ENCODE results near the gene ZBTB39. TPM values are rescaled to one million over a fixed set of nuclear protein-coding genes. Genes with fewer than 3 reads are reported as not detected.
"Not testable (repeated sequence)": the region's sequence is repeated elsewhere in the genome, so short reads cannot be mapped to it uniquely, and the experiment has no call there.

The ZBTB39 gene
- 8.2 TPM for total RNA-seq

DNA sequence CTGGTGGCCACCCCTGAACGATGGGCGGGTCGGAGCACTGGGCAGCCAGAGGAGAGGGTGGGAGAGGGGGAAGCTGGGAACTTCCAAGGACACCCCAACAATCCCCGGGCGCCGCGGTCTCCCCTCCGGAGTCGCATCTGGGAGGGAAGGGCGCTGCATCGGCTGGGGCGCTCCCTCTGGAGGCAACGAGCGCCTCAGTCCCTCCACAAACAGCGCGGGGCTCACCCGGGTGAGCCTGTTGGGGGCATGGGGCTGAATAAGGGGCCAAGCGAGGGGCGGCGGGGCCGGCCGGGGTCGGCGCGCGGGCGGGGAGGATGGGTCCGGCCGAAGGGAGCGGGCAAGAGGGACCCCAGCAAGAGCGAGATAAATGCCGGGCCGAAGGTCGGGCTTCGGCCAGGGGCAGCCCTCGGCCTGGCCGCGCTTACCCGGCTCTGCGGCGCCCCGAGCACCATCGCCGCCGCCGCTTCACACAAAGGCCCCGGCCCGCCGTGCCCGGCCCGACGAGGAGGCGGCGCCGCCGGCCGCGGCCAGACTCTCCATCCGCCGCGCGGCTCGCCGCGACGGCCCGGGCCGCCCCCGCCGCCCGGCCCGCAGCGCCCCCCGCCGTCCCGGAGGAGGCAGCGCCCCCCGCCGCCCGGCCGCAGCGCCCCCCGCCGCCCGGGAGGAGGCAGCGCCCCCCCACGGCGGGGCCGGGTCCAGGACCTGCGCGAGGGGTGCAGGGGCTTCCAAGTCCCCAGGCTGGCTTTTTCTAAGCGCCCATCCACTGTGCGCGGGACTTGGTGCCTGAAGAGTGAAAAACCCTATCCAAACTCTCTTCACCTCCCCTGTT lies at the start of gene ZBTB39:
TSS of gene ZBTB39 (minus strand) at position 567 of the 829 bp plus-strand sequence. CDS start 1,629 bp downstream, outside the sequence.
- FAIRE-seq, result no peak
- DNase-seq (ENCODE audit: low spot score in 2 of 2), result peak; percentile 94 to 95

DNA sequence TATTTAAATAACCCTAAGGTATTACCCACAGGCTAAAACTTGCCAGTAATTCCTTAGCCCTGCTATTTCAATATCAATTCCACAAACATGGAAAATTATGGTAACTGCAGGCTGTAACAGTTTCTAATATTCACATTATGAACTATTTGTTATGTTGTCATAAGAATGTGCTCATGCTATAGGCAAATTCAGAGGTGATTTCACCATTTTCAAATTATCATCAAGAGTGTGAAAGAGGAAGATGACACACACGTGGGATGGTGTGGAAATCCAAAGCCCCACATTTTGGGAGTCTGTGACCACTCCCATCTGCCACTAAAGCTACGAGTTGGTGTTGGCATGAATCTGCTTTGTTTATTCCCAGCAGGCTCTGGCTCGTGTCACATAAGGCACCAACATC lies 49.5 kb upstream of the ZBTB39 start:
- DNase-seq (ENCODE audit: low spot score in 2 of 2), result no peak
- FAIRE-seq, result no peak

DNA sequence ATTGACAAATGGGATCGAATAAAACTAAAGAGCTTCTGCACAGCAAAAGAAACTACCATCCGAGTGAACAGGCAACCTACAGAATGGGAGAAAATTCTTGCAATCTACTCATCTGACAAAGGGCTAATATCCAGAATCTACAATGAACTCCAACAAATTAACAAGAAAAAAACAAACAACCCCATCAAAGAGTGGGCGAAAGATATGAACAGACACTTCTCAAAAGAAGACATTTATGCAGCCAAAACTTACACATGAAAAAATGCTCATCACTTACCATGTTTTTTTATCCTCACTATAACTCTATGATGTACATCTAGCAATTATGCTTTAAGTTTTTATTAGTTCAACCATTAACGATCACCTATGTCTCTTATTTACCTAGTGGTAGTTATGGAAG lies 47.6 kb upstream of the ZBTB39 start:
- FAIRE-seq; DNase-seq (ENCODE audit: low spot score in 2 of 2): not testable (repeated sequence)

GRCh38 chr12:57053146-57053545 lies 46.8 kb upstream of the ZBTB39 start:
- not testable (repeated sequence) for FAIRE-seq; DNase-seq (ENCODE audit: low spot score in 2 of 2)

DNA sequence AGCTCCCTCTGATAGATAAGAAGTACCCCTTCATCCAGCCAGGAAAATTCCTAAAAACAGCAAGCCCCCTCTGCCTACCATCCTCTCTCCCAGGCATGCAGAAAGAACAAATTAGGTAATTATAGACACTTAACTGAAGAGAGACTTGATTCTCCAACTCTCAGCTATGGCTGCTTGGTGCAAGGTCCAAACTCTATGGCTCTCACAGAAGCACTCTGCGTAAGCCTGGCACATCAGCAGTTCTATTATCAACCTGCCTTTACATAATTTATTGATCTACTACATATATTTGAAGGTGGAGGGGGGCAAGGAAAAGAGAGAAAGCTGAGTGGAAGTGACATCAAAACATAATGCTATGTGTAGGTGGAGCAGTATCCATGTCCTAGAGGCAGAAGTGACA lies 44.7 kb upstream of the ZBTB39 start:
- FAIRE-seq (no peak), DNase-seq (ENCODE audit: low spot score in 2 of 2) (no peak)

GRCh38 chr12:57049890-57050289 lies 43.5 kb upstream of the ZBTB39 start, which contains the start of gene MYO1A:
TSS of gene MYO1A (minus strand) at chr12:57050129. CDS start at chr12:57048323, 1,806 bp downstream.
- DNase-seq (ENCODE audit: low spot score in 2 of 2), result no peak
- no peak for FAIRE-seq

GRCh38 chr12:57049119-57049446 lies 42.7 kb upstream of the ZBTB39 start:
- DNase-seq (ENCODE audit: low spot score in 2 of 2) (no peak), FAIRE-seq (no peak)

DNA sequence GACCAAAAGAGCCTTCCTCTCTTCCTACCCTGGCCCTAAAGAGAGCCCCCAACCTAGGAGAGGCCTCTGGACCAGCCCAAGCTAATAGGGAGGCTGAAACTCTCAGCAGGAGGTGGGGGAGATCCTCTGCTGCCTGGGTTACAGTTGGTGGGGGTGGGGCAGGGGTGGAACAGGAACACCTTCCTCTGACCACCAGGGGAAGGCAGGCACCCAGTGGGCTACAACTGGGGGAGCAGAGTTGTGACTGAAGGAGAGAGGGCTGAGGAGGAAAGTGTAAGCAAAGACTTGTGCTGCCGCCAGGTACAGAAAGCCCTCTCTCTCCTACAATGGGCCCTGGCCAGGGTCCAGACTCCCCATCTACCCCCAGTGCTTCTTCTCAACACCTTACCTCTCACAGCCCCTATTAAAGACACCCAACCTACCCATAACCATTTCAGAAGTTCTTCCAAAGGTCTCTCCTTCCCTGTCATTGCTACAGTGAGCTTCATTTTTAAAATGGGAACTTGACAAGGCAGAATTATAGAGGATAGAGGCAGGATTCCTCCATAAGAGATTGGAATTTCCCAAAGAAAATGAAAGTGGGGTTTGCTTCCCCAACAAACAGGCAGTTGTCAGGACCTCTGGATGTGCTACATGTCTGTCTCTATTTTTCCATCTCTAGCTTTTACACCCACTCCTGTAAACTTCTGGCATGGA lies 42.2 kb upstream of the ZBTB39 start:
- DNase-seq (ENCODE audit: low spot score in 2 of 2) (no peak), FAIRE-seq (no peak)

GRCh38 chr12:57047981-57048380 lies 41.6 kb upstream of the ZBTB39 start:
- no peak for DNase-seq (ENCODE audit: low spot score in 2 of 2)

DNA sequence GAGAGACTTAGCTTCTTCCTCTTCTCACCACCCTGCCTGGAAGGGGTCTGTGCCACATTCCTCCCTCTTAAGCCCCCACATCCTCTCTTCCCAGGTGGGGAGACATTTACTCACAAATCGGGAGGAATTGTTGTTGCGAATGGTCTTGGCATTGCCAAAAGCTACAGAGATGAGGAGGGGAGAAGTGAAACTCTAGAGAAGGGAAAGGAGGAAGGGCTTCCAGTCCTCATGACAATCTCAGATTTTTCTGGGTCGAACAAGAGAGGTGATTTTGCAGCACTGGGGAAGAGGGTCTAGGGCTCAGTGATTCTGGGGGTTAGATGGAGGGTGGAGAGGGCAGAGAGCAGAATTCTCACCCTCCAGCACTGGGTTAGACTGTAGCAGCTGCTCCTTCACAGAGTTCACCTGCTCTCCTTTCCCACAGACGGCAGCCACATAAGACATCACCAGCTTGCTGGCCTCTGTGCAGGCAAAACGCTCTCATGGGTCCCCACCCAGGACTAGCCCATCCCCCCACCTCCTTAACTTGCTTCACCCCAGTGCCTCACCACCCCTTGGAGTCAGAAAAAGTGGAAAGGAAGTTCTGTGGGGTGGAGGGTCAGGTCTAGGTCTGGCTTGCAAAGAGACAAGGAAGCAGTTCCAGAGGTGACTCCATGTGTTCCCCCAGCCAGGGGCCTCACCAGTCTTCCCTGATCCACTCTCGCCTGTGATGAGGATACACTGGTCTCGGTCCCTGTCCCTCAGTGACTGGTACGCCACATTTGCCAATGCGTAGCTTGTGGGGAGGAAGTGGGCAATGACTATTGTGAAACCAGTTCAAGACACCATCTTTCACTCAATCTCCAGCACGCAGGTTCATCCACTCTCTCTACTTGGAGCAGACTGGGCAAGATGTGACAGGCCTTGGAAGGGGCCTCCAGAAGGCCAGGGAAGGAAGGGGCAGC lies 40.9 kb upstream of the ZBTB39 start:
- DNase-seq (ENCODE audit: low spot score in 2 of 2), result no peak
- no peak for FAIRE-seq

More at GRCh38 chr12:57047981-57048380, 41.6 kb upstream of the ZBTB39 start:
- FAIRE-seq, result no peak

GRCh38 chr12:57046086-57046791 lies 39.9 kb upstream of the ZBTB39 start:
- DNase-seq (ENCODE audit: low spot score in 2 of 2) (no peak), FAIRE-seq (no peak)

- no peak for FAIRE-seq
- no peak for DNase-seq (ENCODE audit: low spot score in 2 of 2)
Measured at GRCh38 chr12:57044889-57045288, 38.5 kb upstream of the ZBTB39 start.

DNA sequence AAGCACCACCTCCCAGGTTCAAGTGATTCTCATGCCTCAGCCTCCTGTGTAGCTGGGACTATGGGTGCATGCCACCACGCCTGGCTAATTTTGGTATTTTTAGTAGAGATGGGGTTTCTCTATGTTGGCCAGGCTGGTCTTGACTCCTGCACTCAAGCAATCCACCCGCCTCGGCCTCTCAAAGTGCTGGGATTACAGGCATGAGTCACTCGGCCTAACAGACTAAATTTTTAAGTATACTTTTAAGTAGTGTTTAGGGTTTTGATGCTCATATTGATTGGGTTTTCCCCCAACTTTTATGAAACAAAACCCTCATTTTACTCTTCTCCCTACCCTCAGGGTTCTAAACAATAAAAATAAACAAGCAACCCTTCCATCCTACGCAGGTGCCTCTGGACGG lies 38.1 kb upstream of the ZBTB39 start:
- DNase-seq (ENCODE audit: low spot score in 2 of 2) (no peak), FAIRE-seq (no peak)

DNA sequence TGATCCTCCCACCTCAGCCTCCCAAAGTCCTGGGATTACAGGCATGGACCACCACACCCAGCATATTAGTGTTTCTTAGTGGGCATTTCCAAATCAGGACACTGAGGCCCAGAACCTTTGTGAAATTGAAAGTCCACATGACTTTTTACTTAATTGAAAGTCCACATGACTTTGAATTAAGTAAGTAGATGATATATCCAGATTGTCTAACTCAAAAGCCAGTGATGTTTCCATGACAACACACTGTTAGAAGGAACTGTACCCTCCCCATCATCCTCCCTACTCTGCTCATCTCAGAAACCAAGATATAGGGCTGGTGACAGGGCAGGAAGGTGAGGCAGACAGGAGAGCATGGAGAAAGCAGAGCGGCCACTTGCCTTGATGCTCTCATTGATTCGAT lies 36.3 kb upstream of the ZBTB39 start:
- DNase-seq (ENCODE audit: low spot score in 2 of 2), result no peak
- no peak for FAIRE-seq

GRCh38 chr12:57040750-57041149 lies 34.4 kb upstream of the ZBTB39 start:
- no peak for DNase-seq (ENCODE audit: low spot score in 2 of 2)
- FAIRE-seq, result no peak

DNA sequence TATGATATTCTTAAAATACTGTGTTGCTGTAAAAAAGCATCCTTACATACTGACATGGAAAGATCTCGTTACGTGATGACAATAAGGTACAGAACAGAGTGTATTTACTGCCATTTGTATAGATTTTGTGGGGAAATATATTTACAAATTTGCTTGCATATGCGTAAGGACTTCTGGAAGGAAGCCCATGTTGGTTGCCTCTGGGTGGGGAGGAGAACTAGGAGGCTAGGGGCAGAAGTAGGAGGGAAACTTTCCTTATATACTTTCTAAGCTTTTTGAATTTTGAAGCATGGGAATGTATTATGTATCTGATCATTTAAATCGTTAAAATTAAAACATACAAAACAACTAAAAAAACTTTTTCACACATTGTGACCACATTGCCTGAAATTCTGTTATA lies 33.9 kb upstream of the ZBTB39 start:
- DNase-seq (ENCODE audit: low spot score in 2 of 2) (no peak), FAIRE-seq (no peak)

DNA sequence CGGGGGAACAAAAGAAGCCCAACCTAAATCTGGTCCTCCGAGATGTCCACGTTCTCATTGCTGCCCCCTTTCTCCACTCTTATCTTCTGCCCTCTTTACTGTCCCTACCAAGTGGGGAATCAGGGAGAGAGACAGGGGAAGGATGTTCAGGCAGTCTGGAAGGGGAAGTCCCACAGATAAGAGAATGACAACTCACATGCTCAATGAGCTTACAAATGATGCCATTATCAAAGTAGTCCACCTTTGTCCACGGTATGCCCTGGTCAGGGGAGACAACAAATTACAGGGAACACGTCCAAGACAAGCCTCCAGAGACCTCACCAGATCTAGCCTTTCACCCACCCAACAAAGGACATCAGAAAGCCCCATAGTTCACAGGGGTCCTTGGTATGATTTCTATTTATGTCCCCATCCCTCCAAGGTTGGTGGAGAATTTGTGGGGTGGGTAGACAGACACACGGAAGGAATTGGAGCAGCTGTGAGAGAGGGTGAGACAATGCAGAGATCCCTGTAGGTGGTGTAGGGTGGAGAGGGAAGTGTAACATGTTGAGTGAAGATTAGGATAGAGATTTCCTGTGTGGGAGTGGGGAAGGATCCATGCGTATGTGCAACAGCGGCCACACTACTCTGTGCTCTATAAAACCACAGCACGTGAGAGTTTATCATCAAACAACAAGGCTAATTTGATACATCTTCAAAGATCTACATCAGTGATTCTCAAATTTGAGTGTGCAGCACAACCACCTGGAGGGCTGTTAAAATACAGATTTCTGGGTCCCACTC lies 32.9 kb upstream of the ZBTB39 start:
- DNase-seq (ENCODE audit: low spot score in 2 of 2) (no peak), FAIRE-seq (no peak)

GRCh38 chr12:57037264-57037663 lies 30.9 kb upstream of the ZBTB39 start:
- no peak for DNase-seq (ENCODE audit: low spot score in 2 of 2)
- FAIRE-seq, result no peak

DNA sequence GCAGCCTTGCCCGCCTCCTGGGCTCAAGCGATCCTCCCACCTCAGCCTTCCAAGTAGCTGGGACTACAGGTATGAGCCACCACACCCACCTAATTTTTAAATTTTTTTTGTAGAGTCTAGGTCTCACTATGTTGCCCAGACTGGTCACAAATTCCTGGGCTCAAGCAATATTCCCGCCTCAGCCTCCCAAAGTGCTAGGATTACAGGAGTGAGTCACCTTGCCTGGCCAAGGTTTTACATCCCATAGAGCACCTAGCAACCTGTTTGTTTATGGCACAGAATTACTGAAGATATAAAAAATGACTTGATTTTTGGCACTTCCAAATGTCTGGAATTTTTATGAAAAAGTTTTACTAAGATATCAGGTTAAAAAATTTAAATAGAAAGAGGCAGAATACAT lies 27.1 kb upstream of the ZBTB39 start:
- no peak for FAIRE-seq
- no peak for DNase-seq (ENCODE audit: low spot score in 2 of 2)

All from frontal cortex (tissue), 4 donors.